SK-N-SH (cell line): ENCODE results near the gene PHF20. TPM values are rescaled to one million over a fixed set of nuclear protein-coding genes. Genes with fewer than 3 reads are reported as not detected.
A peak's percentile ranks its signal among the peaks of the same experiment; 100 is the strongest.

Experiments used
- CTCF ChIA-PET: fragments of 300-600, 350-600 bp; formaldehyde crosslinking; extraction: SDS; loops from one replicate; lab custom pipeline; 2021; lab: Yijun Ruan, JAX
- POLR2A ChIA-PET: fragments of 350-600 bp; sonication (Branson Sonifier 250); formaldehyde crosslinking; extraction: SDS; loops from one replicate; lab custom pipeline; 2020; ENCODE audit warnings: antibody characterized with exemption, inconsistent platforms; lab: Yijun Ruan, JAX
- DNase-seq: peaks from one replicate; pipeline ENCODE4 v3.0.0; 2012
- H2AFZ ChIP-seq: fragments of 200-600 bp; sonication (generic); 2 replicates; pipeline ENCODE4 v1.8.1; 2016; ENCODE audit warnings: antibody characterized with exemption, mild to moderate bottlenecking, low read depth
- H3F3A ChIP-seq: fragments of 200-600 bp; sonication (generic); replicated peaks from 2 replicates; pipeline ENCODE3; 2016; ENCODE audit warnings: antibody characterized with exemption, mild to moderate bottlenecking; ENCODE audit not compliant: insufficient read depth
- H3K27ac ChIP-seq, 2 experiments: fragments of 200-500 bp in 1 of 2; fragments of 200-600 bp in 1 of 2; sonication (Bioruptor generic) in 1 of 2; sonication (generic), shearing (Covaris generic) in 1 of 2; 2 replicates each; pipeline versions ENCODE4 v1.5.1 to v1.6.1; 2014 to 2016; ENCODE audit warnings: low read depth in 2 of 2, inconsistent platforms in 1 of 2, low read length in 1 of 2, mild to moderate bottlenecking in 1 of 2, mixed read lengths in 1 of 2
- H3K27me3 ChIP-seq: fragments of 200-600 bp; sonication (generic), shearing (Covaris generic); 2 replicates; pipeline ENCODE4 v1.6.1; 2016; ENCODE audit warnings: mixed run types; ENCODE audit not compliant: insufficient read depth
- H3K36me3 ChIP-seq, 2 experiments: fragments of 200-500 bp in 1 of 2; fragments of 200-600 bp in 1 of 2; sonication (Bioruptor generic) in 1 of 2; sonication (generic) in 1 of 2; replicated peaks in 1 of 2; 2 replicates each; pipeline versions ENCODE3 to v1.5.1; 2014 to 2016; ENCODE audit warnings: low read length in 1 of 2, mild to moderate bottlenecking in 1 of 2; ENCODE audit not compliant: insufficient read depth in 2 of 2, control insufficient read depth in 1 of 2
- H3K4me1 ChIP-seq, 2 experiments: fragments of 200-500 bp in 1 of 2; fragments of 200-600 bp in 1 of 2; sonication (Bioruptor generic) in 1 of 2; sonication (generic), shearing (Covaris generic) in 1 of 2; 2 replicates each; pipeline versions ENCODE4 v1.5.1 to v1.6.1; 2014 to 2016; ENCODE audit warnings: low read depth in 1 of 2, low read length in 1 of 2, mixed run types in 1 of 2; ENCODE audit not compliant: insufficient read depth in 2 of 2, control insufficient read depth in 1 of 2
- H3K4me2 ChIP-seq: fragments of 200-600 bp; sonication (generic), shearing (Covaris generic); 2 replicates; pipeline ENCODE4 v1.6.1; 2017; ENCODE audit warnings: mixed run types
- H3K4me3 ChIP-seq, 2 experiments: fragments of 200-500 bp in 1 of 2; fragments of 200-600 bp in 1 of 2; sonication (Bioruptor generic) in 1 of 2; sonication (generic), shearing (Covaris generic) in 1 of 2; 2 replicates each; pipeline versions ENCODE4 v1.5.1 to v1.8.1; 2014 to 2016; ENCODE audit warnings: low read depth in 2 of 2, inconsistent platforms in 1 of 2, low read length in 1 of 2, mild to moderate bottlenecking in 1 of 2, mixed read lengths in 1 of 2, moderate library complexity in 1 of 2
- H3K79me2 ChIP-seq: fragments of 200-600 bp; sonication (generic); 2 replicates; pipeline ENCODE4 v1.8.1; 2017; ENCODE audit warnings: mild to moderate bottlenecking; ENCODE audit not compliant: insufficient read depth
- H3K9ac ChIP-seq: fragments of 200-600 bp; sonication (generic); 2 replicates; pipeline ENCODE4 v1.6.1; 2017; ENCODE audit warnings: mixed run types
- H3K9me2 ChIP-seq: fragments of 200-600 bp; sonication (generic); 2 replicates; pipeline ENCODE4 v1.6.1; 2017; ENCODE audit warnings: mixed run types
- H3K9me3 ChIP-seq: fragments of 200-600 bp; sonication (generic); 2 replicates; pipeline ENCODE4 v1.6.1; 2017; ENCODE audit warnings: mixed run types, mild to moderate bottlenecking, moderate library complexity
- H4K20me1 ChIP-seq: fragments of 200-600 bp; sonication (generic); 2 replicates; pipeline ENCODE4 v1.6.1; 2017; ENCODE audit warnings: mild to moderate bottlenecking, mixed run types; ENCODE audit not compliant: insufficient read depth
- EP300 ChIP-seq, 2 experiments: IDR thresholded peaks; 2 replicates each; pipeline versions ENCODE4 v1.4.0 to v1.6.1; 2012; ENCODE audit warnings: borderline replicate concordance in 1 of 2, low read depth in 1 of 2, low read length in 1 of 2
- FOXJ3 ChIP-seq: sonication (generic); formaldehyde crosslinking; IDR thresholded peaks from 2 replicates; pipeline ENCODE4 v1.5.1; 2020; ENCODE audit warnings: mild to moderate bottlenecking, missing genetic modification reagents
- GATA2 ChIP-seq: sonication (generic); formaldehyde crosslinking; IDR thresholded peaks from 2 replicates; pipeline ENCODE4 v1.5.0; 2020; ENCODE audit warnings: mild to moderate bottlenecking, missing genetic modification reagents
- IRF3 ChIP-seq: fragments of 150-350 bp; IDR thresholded peaks from 2 replicates; pipeline ENCODE4 v1.6.1; 2016; ENCODE audit warnings: mild to moderate bottlenecking, low read depth, low read length
- JUND ChIP-seq: IDR thresholded peaks from 2 replicates; pipeline ENCODE4 v1.4.0; 2012
- MEF2A ChIP-seq: IDR thresholded peaks from 2 replicates; pipeline ENCODE4 v1.4.0; 2012; ENCODE audit warnings: low read depth, borderline replicate concordance
- PBX3 ChIP-seq: IDR thresholded peaks from 2 replicates; pipeline ENCODE4; 2012
- RAD21 ChIP-seq: IDR thresholded peaks from 2 replicates; pipeline ENCODE4 v1.6.1; 2012; ENCODE audit warnings: mild to moderate bottlenecking, low read length
- REST ChIP-seq: IDR thresholded peaks from 2 replicates; pipeline ENCODE4 v1.6.1; 2012; ENCODE audit warnings: mild to moderate bottlenecking, low read depth, low read length, moderate library complexity
- RFX5 ChIP-seq: IDR thresholded peaks from 2 replicates; pipeline ENCODE4 v1.6.1; 2012; ENCODE audit warnings: mild to moderate bottlenecking, improper control_type of control experiment, low read length
- TCF12 ChIP-seq: IDR thresholded peaks from 2 replicates; pipeline ENCODE4 v1.4.0; 2012
- TEAD4 ChIP-seq: IDR thresholded peaks from 2 replicates; pipeline ENCODE4 v1.4.0; 2012; ENCODE audit warnings: mild to moderate bottlenecking, borderline replicate concordance; ENCODE audit not compliant: insufficient read depth
- USF1 ChIP-seq: IDR thresholded peaks from 2 replicates; pipeline ENCODE4 v1.4.0; 2012; ENCODE audit warnings: low read depth, borderline replicate concordance
- USF2 ChIP-seq: fragments of 150-350 bp; IDR thresholded peaks from 2 replicates; pipeline ENCODE4 v1.6.1; 2017; ENCODE audit warnings: antibody characterized with exemption, low read length, low read depth, borderline replicate concordance
- ZBTB33 ChIP-seq: IDR thresholded peaks from 2 replicates; pipeline ENCODE4 v1.4.0; 2012; ENCODE audit warnings: low read depth, borderline replicate concordance
- WGBS: methylation state at CpG from one replicate; pipeline ENCODE4 v1.1.6; 2017; ENCODE audit warnings: low lambda C conversion rate; 5-methylcytosine and 5-hydroxymethylcytosine counted together
- polyA plus RNA-seq, 3 experiments: library from polyadenylated mRNA; depleted of rRNA; stranded (reverse); fragments of >200 nt; gene quantifications; 2 replicates each; pipeline ENCODE4 v1.2.3, GENCODE V29; 2012

PHF20 gene
- polyA plus RNA-seq, 1 of the 3 experiments (the other 2 are of a cell fraction), result 23.8 TPM

- no peak for TF ChIP-seq ZBTB33
These were observed 197.1 kb downstream of the PHF20 start (continued) for GRCh38 chr20:35968930-35969329.

GRCh38 chr20:35971981-35972380 is 200.2 kb downstream of the PHF20 start:
- no peaks in the 10 kb centered on the region for H3K9me3 ChIP-seq
- no peak for DNase-seq
- H3K27ac ChIP-seq, result peak overlapping the region in 1 of 2 experiments; percentile 59; a peak in 1 of 4 replicates
- POLR2A ChIA-PET, result no interaction called here
- H4K20me1 ChIP-seq, result no peaks in the 10 kb centered on the region
- 64% methylated on average over 2 of the region's 2 CpGs for WGBS
- no peak for TF ChIP-seq EP300 (IDR thresholded peaks at IDR 0.05; ENCODE audit: borderline replicate concordance in 1 of 2, low read depth in 1 of 2, low read length in 1 of 2)
- no peak for TF ChIP-seq PBX3
- TF ChIP-seq USF1, result no peak
- no peak for TF ChIP-seq TEAD4
- TF ChIP-seq USF2, result no peak
- no peak for TF ChIP-seq RAD21
- no peak for TF ChIP-seq FOXJ3
- TF ChIP-seq RFX5, result no peak
- TF ChIP-seq ZBTB33, result no peak
- TF ChIP-seq MEF2A, result no peak
- no peak for TF ChIP-seq REST
- TF ChIP-seq JUND, result no peak
- TF ChIP-seq TCF12, result no peak
- no peak for TF ChIP-seq IRF3
- TF ChIP-seq GATA2 (CRISPR knock-in tag), result no peak
- no peaks in the 10 kb centered on the region for H3K9me2 ChIP-seq
- H3K4me3 ChIP-seq, result no peak overlapping the region
- no peaks in the 10 kb centered on the region for H3F3A ChIP-seq
- no peak overlapping the region for H3K9ac ChIP-seq
- CTCF ChIA-PET, result interaction anchor here (1.0 to 4.7 kb wide), 6 partner anchors 11 to 231 kb away, joined by 3 to 26 read pairs (median 8); partner anchors contain the start of gene SCAND1
- H3K36me3 ChIP-seq, result no peaks in the 10 kb centered on the region
- H3K79me2 ChIP-seq, result no peaks in the 10 kb centered on the region
- no peak overlapping the region for H3K4me2 ChIP-seq
- no peaks in the 10 kb centered on the region; the same call in 1 of the 2 replicates for H3K27me3 ChIP-seq
- H2AFZ ChIP-seq, result no peak overlapping the region
- peaks cover 0 to 2% of the 10 kb centered on the region in 2 experiments; a peak in 1 of 4 replicates for H3K4me1 ChIP-seq
